K562 (cell line): ENCODE results near the gene MED15. TPM values are rescaled to one million over a fixed set of nuclear protein-coding genes. Genes with fewer than 3 reads are reported as not detected.
A peak's percentile ranks its signal among the peaks of the same experiment; 100 is the strongest.

Source experiments
- BRD9 ChIP-seq: fragments of 450-650 bp; IDR thresholded peaks from 2 replicates; pipeline ENCODE4 v1.6.1; 2018; ENCODE audit warnings: low read depth; ENCODE audit not compliant: partially characterized antibody
- HNRNPL ChIP-seq: fragments of 200-400 bp; formaldehyde crosslinking; IDR thresholded peaks from 2 replicates; pipeline ENCODE4 v1.6.1; 2017; ENCODE audit warnings: low read depth, mild to moderate bottlenecking, low read length
- KDM4B ChIP-seq, 2 experiments: fragments of 450-650 bp in 1 of 2; sonication (generic) in 1 of 2; IDR thresholded peaks; 2 replicates each; pipeline ENCODE4 v1.6.1; 2016 to 2017; ENCODE audit warnings: borderline replicate concordance in 2 of 2, antibody characterized with exemption in 1 of 2, low read depth in 1 of 2, mild to moderate bottlenecking in 1 of 2
- KLF16 ChIP-seq: IDR thresholded peaks from 2 replicates; pipeline ENCODE4 v1.6.1; 2016; ENCODE audit warnings: antibody characterized with exemption
- NFE2 ChIP-seq: IDR thresholded peaks from 2 replicates; pipeline ENCODE4 v1.6.1; 2014; ENCODE audit warnings: antibody characterized with exemption, low read depth
- NRF1 ChIP-seq, 2 experiments: fragments of 450-650 bp; IDR thresholded peaks in 1 of 2; conservative IDR thresholded peaks in 1 of 2; 2 replicates each; pipeline ENCODE4 v1.6.1; 2014; ENCODE audit warnings: mild to moderate bottlenecking in 2 of 2
- PCBP1 ChIP-seq: fragments of 200-400 bp; formaldehyde crosslinking; IDR thresholded peaks from 2 replicates; pipeline ENCODE4 v1.6.1; 2018; ENCODE audit warnings: mild to moderate bottlenecking, low read depth, low read length; ENCODE audit not compliant: poor library complexity, severe bottlenecking
- PHTF2 ChIP-seq: fragments of 250-450 bp; sonication (Bioruptor Pico); IDR thresholded peaks from 2 replicates; pipeline ENCODE4 v1.5.0; 2021; ENCODE audit warnings: mild to moderate bottlenecking
- RCOR1 ChIP-seq, 2 experiments: IDR thresholded peaks; 2 replicates each; pipeline ENCODE4 v1.6.1; 2012; ENCODE audit warnings: low read depth in 2 of 2, low read length in 2 of 2, borderline replicate concordance in 1 of 2, improper control_type of control experiment in 1 of 2
- SLC30A9 ChIP-seq: fragments of 250-450 bp; sonication (Bioruptor Pico); IDR thresholded peaks from 2 replicates; pipeline ENCODE4 v1.8.0; 2022; ENCODE audit warnings: mild to moderate bottlenecking, moderate library complexity
- SMAD1 ChIP-seq: fragments of 150-350 bp; IDR thresholded peaks from 2 replicates; pipeline ENCODE4 v1.6.1; 2014; ENCODE audit warnings: low read length, low read depth; ENCODE audit not compliant: partially characterized antibody
- TAF1 ChIP-seq: IDR thresholded peaks from 2 replicates; pipeline ENCODE4 v1.6.1; 2011; ENCODE audit warnings: mild to moderate bottlenecking, low read length, moderate library complexity; ENCODE audit not compliant: insufficient read depth, control insufficient read depth, severe bottlenecking; ENCODE audit errors: extremely low read depth
- TARDBP ChIP-seq: fragments of 450-650 bp; IDR thresholded peaks from 2 replicates; pipeline ENCODE4 v1.6.1; 2016
- TSC22D4 ChIP-seq: fragments of 450-650 bp; IDR thresholded peaks from 2 replicates; pipeline ENCODE4 v1.6.1; 2016; ENCODE audit warnings: missing genetic modification characterization, missing biosample characterization, control low read depth
- YBX1 ChIP-seq: fragments of 450-650 bp; IDR thresholded peaks from 2 replicates; pipeline ENCODE4 v1.7.1; 2016; ENCODE audit warnings: mild to moderate bottlenecking
- ZNF311 ChIP-seq: fragments of 250-450 bp; sonication (Bioruptor Pico); IDR thresholded peaks from 2 replicates; pipeline ENCODE4 v1.4.0; 2020; ENCODE audit warnings: mild to moderate bottlenecking, moderate library complexity
- ZNF707 ChIP-seq: fragments of 250-450 bp; sonication (Bioruptor Pico); conservative IDR thresholded peaks from 2 replicates; pipeline ENCODE4 v1.8.0; 2022; ENCODE audit warnings: inconsistent platforms, mild to moderate bottlenecking, moderate library complexity
- ZNF778 ChIP-seq: fragments of 450-650 bp; formaldehyde crosslinking; IDR thresholded peaks from 2 replicates; pipeline ENCODE4 v1.4.0; 2020; ENCODE audit warnings: mild to moderate bottlenecking, moderate library complexity
- ZNF79 ChIP-seq: fragments of 250-450 bp; sonication (Bioruptor Pico); IDR thresholded peaks from 2 replicates; pipeline ENCODE4 v1.4.0; 2020; ENCODE audit warnings: low read depth, mild to moderate bottlenecking, moderate library complexity
- polyA plus RNA-seq, 8 experiments: library from polyadenylated mRNA; depleted of rRNA in 4 of 8; stranded (reverse) in 5 of 8; unstranded in 3 of 8; fragments of >200 nt; fragmentation: Nextera tagmentation in 2 of 8; fragmentation: Illumina TruSeq in 1 of 8; extraction: Ambion mirVana in 2 of 8; extraction: Trizol in 1 of 8; gene quantifications; 2 replicates each; pipeline versions ENCODE4 v1.2.1 to v1.2.3, GENCODE V29; 2011 to 2014; ENCODE audit warnings: inconsistent platforms in 1 of 8, missing spikeins in 1 of 8
- total RNA-seq, 7 experiments: library from RNA; depleted of rRNA in 6 of 7; stranded (reverse); fragments of >200 nt in 6 of 7; fragmentation: Illumina TruSeq in 2 of 7; extraction: Trizol in 2 of 7; gene quantifications; 2 replicates each; pipeline versions ENCODE4 v1.2.1 to v1.2.3, GENCODE V29; 2011 to 2021; ENCODE audit warnings: low replicate concordance in 1 of 7
- TF ChIP-seq, protein P1 (sequence below): fragments of 450-650 bp; IDR thresholded peaks from 2 replicates; pipeline ENCODE4 v1.6.1; 2017; ENCODE audit warnings: antibody characterized with exemption
- TF ChIP-seq, protein P2 (sequence below): IDR thresholded peaks from 3 replicates; pipeline ENCODE4 v1.6.1; 2011; ENCODE audit warnings: borderline replicate concordance, mild to moderate bottlenecking; ENCODE audit not compliant: insufficient read length, insufficient read depth
- TF ChIP-seq, protein P3 (sequence below): fragments of 250-450 bp; sonication (Bioruptor Pico); IDR thresholded peaks from 2 replicates; pipeline ENCODE4 v1.4.0; 2020; ENCODE audit warnings: mild to moderate bottlenecking, moderate library complexity
- TF ChIP-seq, protein P4 (sequence below): sonication (generic); formaldehyde crosslinking; IDR thresholded peaks from 2 replicates; pipeline ENCODE4 v1.8.1; 2023; ENCODE audit warnings: mild to moderate bottlenecking, missing genetic modification reagents

Gene MED15
- total and polyA plus RNA-seq, 9 of the 15 experiments (the other 6 are each of a cell fraction or from before 2014, with no cell fraction given), result 4.0 to 271 (median 60.1) TPM

DNA sequence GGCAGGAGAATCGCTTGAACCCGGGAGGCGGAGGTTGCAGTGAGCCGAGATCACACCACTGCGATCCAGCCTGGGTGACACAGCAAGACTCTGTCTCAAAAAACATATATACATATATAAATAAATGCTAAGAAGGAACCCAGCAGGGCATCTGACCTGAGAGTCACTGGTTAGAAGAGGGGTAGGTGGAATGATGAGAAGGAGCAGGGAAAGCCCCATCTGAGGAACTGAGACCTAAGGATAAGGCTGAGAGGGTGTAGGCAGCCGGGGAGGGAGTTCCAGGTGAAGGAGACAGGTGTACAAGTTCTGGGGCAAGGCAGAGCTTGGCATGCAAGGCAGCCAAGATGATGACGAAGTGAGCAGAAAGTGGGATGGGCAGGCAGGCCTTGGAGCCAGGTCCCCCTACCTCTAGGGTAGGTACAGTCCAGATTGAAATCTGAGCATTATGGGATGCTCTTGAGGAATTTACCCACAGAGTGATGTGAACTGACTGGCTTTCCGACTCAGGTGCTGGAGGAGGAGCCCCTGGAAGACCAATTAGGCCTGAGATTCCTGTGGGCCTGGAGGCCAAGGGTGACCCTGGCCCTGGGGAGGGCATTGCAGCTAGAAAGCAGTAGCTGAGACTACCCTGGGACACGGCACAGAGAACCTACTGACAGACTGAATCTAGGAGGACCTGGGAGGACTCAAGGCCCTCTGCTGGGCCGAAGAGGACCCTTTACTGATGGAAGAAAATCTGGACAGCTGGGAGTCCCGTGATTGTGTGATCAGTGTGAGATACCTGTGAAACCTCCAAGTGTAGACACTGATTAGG is 34.6 kb upstream of the MED15 start (continued):
- TF ChIP-seq KLF16 (no peak), ZNF311 (CRISPR knock-in tag) (no peak), ZNF79 (CRISPR knock-in tag) (no peak), TAF1 (no peak), NFE2 (no peak), KDM4B (IDR thresholded peaks at IDR 0.05; ENCODE audit: borderline replicate concordance in 2 of 2, low read depth in 1 of 2) (no peak), PCBP1 (no peak), ZNF778 (CRISPR knock-in tag) (no peak), RCOR1 (IDR thresholded peaks at IDR 0.05; ENCODE audit: borderline replicate concordance in 1 of 2, low read depth in 2 of 2, low read length in 2 of 2) (peak; percentile 89 to 98), TSC22D4 (no peak), SLC30A9 (CRISPR knock-in tag) (no peak), ZNF707 (no peak), HNRNPL (no peak), NRF1 (conservative IDR thresholded peaks at IDR 0.05 in 1 of 2, IDR thresholded peaks at IDR 0.05 in 1 of 2) (no peak), YBX1 (no peak), BRD9 (no peak), SMAD1 (peak; percentile 24), TARDBP (no peak), PHTF2 (CRISPR knock-in tag) (no peak)
- TF ChIP-seq, protein P1, sequence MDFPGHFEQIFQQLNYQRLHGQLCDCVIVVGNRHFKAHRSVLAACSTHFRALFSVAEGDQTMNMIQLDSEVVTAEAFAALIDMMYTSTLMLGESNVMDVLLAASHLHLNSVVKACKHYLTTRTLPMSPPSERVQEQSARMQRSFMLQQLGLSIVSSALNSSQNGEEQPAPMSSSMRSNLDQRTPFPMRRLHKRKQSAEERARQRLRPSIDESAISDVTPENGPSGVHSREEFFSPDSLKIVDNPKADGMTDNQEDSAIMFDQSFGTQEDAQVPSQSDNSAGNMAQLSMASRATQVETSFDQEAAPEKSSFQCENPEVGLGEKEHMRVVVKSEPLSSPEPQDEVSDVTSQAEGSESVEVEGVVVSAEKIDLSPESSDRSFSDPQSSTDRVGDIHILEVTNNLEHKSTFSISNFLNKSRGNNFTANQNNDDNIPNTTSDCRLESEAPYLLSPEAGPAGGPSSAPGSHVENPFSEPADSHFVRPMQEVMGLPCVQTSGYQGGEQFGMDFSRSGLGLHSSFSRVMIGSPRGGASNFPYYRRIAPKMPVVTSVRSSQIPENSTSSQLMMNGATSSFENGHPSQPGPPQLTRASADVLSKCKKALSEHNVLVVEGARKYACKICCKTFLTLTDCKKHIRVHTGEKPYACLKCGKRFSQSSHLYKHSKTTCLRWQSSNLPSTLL, result no peak
- TF ChIP-seq, protein P2, sequence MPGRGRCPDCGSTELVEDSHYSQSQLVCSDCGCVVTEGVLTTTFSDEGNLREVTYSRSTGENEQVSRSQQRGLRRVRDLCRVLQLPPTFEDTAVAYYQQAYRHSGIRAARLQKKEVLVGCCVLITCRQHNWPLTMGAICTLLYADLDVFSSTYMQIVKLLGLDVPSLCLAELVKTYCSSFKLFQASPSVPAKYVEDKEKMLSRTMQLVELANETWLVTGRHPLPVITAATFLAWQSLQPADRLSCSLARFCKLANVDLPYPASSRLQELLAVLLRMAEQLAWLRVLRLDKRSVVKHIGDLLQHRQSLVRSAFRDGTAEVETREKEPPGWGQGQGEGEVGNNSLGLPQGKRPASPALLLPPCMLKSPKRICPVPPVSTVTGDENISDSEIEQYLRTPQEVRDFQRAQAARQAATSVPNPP, result no peak
- TF ChIP-seq, protein P3, sequence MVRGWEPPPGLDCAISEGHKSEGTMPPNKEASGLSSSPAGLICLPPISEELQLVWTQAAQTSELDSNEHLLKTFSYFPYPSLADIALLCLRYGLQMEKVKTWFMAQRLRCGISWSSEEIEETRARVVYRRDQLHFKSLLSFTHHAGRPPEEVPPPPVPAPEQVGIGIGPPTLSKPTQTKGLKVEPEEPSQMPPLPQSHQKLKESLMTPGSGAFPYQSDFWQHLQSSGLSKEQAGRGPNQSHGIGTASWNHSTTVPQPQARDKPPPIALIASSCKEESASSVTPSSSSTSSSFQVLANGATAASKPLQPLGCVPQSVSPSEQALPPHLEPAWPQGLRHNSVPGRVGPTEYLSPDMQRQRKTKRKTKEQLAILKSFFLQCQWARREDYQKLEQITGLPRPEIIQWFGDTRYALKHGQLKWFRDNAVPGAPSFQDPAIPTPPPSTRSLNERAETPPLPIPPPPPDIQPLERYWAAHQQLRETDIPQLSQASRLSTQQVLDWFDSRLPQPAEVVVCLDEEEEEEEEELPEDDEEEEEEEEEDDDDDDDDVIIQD, result no peak
- TF ChIP-seq, protein P4, sequence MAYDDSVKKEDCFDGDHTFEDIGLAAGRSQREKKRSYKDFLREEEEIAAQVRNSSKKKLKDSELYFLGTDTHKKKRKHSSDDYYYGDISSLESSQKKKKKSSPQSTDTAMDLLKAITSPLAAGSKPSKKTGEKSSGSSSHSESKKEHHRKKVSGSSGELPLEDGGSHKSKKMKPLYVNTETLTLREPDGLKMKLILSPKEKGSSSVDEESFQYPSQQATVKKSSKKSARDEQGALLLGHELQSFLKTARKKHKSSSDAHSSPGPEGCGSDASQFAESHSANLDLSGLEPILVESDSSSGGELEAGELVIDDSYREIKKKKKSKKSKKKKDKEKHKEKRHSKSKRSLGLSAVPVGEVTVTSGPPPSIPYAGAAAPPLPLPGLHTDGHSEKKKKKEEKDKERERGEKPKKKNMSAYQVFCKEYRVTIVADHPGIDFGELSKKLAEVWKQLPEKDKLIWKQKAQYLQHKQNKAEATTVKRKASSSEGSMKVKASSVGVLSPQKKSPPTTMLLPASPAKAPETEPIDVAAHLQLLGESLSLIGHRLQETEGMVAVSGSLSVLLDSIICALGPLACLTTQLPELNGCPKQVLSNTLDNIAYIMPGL (CRISPR knock-in tag), result peak; percentile 50; the same call in 1 of the 2 replicates
